Mesenteric fat pad (tissue), 1 donor: ENCODE results near the gene BAIAP3. TPM values are rescaled to one million over a fixed set of nuclear protein-coding genes. Genes with fewer than 3 reads are reported as not detected.

ENCODE experiments used
- DNase-seq: peaks from one replicate; pipeline ENCODE4 v3.0.0-alpha.2; 2020; ENCODE audit warnings: low spot score
- total RNA-seq: library from RNA; stranded (reverse); fragmentation: NEBNext Ultra II Directional; extraction: Animal tissue kit (Norgen Biotek cat#: 25700); gene quantifications from one replicate; pipeline ENCODE4 v1.2.1, GENCODE V29; 2021
- donor health status: DM: yes; HTN: yes; CAD: no.

BAIAP3 gene
- total RNA-seq, 1 donor from 2014 or later = 1.3 TPM

DNA sequence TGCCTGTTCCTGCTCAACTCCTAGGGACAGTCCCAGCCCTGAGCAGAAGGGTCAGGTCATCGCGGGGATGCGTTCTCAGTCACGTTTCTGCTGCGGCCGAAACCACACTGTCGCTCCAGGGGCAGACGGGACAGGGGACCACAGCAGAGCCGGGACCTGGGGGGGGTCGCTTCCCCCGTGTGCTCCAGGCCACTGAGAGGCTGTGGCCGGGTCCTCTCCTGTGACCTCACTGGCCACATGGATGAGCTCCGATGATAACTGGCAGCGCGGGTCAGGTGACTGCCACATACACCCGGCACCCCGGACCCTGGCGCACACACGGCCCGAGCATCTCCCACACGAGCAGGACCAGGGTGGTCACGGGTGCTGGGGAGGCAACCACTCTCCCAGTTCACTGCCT, 31.1 kb downstream of the BAIAP3 start:
- DNase-seq = no peak

DNA sequence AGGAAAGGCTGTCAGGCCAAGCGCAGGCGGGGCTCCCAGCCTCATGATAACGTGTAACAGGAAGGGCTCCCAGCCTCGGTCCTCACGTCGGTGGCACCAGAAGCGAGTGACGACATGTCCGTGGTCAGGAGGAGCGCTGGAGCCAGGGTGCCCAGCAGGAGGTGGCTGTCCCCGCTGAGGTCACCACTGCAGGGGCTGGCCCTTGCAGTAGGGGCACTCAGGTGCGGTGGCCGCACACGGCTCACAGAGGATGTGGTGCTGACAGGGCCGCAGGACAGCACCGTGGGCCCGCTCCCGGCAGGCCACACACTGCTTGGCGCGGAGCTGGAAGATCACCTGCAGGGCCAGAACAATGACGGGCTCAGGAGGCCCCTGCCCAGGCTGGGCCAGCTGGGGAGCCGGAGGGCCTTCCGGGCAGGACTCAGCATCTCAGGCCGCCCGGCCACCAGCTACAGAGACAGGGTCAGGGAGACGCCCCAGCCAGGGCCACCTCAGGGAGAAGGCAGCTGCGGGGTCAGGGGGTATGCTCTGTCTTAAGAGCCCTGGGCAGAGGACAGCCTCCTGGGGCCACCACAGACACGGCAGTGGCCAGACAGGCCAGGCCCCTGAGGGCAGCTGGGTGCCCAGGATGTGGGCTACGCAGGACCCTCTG, 32.7 kb downstream of the BAIAP3 start:
- DNase-seq = no peak

GRCh38 chr16:1366712-1367299, 33.4 kb downstream of the BAIAP3 start:
- DNase-seq = no peak

DNA sequence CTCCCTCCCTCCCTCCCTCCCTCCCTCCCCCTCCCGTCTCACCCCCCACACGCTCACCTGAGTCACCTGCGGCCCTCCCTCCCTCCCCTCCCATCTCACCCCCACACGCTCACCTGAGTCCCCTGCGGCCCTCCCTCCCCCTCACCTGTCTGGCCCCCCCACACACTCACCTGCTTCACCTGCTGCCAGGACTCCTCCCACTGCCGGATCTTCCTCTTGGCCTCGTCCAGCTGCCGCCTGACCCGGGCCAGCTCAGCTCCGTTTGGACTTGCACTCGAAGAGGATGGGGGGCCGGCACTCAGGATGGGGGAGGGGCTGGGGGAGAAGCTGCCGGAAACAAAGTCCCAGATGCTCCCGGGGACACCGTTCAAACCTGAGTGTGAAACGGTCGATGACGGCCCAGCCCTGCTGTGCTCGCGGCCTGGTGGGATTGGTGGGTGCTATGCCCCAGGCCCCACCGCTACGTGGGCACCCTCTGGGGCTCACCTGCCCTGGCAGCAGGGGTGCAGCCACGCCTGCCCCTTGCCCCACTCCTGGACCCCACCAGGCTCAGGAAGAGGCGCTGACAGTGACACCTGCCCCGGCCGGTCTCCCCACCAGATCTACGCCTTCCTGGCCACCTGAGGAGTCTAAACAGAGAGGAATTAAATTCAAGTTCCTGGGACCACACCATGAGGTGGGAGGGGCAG, 34.2 kb downstream of the BAIAP3 start:
- DNase-seq = no peak

DNA sequence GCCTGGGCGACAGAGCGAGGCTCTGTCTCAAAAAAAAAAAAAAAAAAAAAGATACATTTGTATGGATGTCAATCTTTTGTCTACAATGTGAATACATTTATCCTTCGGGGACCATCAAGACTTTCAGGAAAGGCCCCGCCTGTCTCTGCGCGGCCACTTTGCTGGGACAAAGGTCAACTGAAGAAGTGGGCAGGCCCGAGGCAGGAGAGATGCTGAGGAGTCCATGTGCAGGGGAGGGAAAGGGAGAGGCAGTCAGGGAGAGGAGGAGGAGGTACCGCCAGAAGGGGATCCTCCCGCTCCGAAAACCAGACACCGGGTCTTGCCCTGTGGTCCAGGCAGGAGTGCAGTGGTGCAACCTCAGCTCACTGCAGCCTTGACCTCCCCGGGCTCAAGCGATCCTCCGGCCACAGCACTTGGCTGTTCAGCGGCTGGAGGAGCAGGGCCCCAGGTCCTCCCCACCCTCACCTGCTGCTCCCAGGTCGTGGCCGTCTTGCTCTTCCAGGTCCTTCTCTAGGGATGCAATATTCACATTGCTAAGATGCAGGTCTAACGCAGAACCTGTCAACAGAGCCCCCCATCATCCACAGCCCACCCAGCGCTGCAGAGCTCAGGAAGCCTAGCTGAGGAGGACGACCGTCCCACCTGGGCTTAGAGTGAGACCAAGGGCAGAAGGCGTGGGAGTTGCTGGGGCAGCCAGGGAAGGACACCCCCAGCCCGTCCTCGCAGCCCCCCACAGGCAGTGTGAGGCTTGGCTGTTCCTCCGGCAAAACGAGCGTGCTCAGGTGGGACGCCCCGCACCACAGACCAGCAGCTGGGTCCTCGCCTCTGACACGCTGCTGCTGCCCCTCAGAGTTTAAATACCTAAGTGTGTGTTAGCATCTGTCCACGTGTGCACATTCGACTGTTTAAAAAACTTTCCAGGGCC, 37.9 kb downstream of the BAIAP3 start:
- no peak for DNase-seq

GRCh38 chr16:1372292-1372950, 39.0 kb downstream of the BAIAP3 start:
- no peak for DNase-seq

- no peak for DNase-seq
These were observed 41.2 kb downstream of the BAIAP3 start for GRCh38 chr16:1374418-1375297.

- no peak for DNase-seq
These were observed 41.8 kb downstream of the BAIAP3 start for GRCh38 chr16:1375298-1375640.

GRCh38 chr16:1375741-1376410, 42.4 kb downstream of the BAIAP3 start:
- no peak for DNase-seq

DNA sequence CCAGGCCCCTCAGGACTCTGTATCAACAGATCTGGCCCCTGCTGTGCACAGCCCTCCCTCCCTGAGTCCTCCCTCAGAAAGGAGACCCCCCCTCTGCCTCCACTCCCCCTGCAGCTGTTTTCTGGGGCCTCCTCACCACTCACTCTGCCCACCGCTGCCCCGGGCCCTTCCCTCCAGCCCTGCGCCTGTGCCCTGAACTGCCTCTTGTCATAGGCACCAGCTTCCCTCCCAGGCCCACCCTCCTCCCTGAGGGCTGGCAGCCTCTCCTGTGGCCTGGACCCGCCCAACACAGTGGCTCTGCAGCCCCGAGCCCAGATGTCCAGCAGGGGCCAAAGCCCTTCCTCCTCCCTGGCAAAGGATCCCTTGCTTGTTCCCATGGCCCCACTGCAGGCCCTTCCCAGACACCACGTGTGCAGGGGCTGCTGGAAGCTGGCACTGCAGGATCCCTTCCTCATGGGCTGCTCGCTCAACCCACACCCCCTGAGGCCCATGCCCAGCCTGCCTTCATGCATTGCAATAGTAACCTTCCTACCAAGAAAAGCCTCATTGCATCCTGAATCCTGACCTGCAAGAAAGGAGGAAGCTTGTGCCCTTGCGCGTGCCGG, 44.1 kb downstream of the BAIAP3 start:
- no peak for DNase-seq

DNA sequence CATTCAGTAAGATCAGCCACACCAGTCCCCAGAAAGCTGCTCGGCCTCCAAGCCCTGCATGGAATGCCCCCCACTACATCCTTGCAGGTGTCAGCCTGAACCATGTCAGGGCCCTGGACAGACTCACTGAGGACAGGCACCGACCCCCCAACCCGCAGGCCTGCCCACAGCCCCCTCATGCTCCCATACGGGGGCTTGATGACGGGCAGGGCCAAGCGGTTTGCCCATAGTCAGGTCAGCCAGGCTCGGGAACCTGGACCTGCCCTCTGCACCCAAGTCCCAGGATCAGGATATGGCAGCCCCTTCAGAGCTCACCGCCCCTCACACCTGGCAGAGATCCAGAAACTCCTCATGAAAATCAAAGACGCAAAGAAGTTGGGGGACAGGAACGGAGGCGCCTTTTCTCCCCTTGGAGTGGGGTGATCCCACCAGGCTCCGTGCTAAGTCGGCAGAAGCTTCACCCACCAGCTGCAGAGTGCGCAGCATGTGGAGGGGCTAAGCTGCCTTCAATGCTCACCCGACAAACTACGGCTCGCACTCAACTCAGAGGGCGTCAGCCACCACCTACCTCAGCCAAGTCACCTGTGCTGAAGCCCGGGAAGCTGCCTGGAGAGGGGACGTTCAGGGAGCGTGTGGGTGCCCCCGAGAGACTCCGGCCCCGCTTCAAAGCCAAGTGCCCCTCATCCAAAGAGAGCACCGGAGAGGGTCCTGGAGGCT, 44.8 kb downstream of the BAIAP3 start:
- DNase-seq = no peak

- DNase-seq = peak; percentile 96
These were observed 45.4 kb downstream of the BAIAP3 start for GRCh38 chr16:1378804-1379303.

DNA sequence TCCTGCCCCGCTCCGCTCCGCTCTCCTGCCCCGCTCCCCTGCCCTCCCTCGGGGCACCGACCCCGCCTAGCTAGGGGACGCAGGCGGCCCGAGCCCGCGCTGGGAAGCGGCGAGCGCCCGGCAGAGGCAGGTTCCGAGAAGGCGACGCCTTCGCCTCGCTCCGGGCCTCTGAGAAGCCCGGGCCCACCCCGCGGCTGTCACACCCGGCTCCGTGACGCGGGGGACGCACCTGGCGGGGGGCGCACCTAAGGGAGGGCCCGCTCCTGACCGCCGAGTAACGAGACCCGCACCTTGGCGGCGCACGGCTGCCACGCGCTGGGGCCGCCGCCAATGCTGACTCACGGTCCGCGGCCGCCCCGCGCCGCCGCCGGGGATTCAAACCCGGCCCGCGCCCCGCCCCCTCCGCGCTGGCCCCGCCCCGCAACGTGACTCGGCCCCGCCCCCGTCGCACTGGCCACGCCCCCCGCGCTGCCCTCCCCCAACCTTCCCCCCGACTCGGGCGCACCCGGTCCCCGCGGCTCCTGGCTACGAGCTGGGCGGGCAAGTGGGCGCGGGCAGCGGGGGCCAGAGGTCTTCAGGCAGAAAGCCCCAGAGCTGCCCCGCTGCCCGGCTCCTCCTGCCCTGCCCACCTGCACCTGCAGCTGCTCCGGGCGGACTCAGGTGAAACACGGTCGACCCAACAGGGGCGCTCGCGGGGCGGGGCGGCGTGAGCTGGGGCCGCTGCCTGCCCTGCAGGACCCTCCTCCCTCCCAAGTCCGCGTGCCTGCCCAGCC, 46.0 kb downstream of the BAIAP3 start:
- no peak for DNase-seq

GRCh38 chr16:1380195-1380594, 46.8 kb downstream of the BAIAP3 start:
- no peak for DNase-seq

DNA sequence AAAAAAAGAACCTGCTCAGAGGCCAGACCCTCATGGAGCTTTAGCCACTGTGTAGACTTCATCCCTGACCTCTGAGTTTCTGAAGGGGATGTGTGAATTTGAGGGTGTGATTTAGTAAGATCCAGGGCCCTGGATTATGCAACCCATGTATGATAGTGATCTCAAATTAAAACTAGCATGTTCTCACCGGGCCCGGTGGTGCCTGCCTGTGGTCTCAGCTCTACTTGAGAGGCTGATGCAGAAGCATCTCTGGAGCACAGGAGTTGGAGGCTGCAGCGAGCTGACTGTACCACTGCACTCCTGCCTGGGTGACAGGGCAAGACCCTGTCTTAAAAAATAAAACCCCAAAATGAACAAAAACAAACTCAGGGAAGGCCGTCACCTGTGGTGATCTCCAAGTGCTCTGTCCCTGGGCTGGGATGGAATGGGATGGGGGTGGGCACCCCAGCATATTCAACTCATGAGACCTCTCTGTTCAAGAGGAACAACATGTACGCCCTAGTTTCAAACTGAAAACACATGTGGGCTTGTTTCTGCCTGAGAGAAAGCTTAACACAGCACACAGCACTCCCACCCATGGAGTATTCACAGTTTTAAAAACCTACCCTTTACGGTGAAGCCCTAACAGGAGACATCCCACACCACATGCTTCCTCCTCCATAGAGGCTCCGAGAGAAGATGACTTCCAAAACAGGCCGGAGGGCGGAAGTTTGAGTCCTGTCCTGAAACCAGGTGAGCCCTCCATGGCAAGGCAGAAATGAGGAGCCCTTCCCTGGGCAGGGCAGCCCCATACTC, 48.4 kb downstream of the BAIAP3 start:
- DNase-seq = no peak

GRCh38 chr16:1383556-1383955, 50.1 kb downstream of the BAIAP3 start:
- no peak for DNase-seq

- DNase-seq = no peak
These were observed 51.8 kb downstream of the BAIAP3 start for GRCh38 chr16:1385232-1385631.
